Neuronal stem cell (in vitro differentiated cells): ENCODE measurements around the gene SNRNP48. TPM values are rescaled to one million over a fixed set of nuclear protein-coding genes. Genes with fewer than 3 reads are reported as not detected.

Experiments
- DNase-seq: peaks from one replicate; pipeline ENCODE4 v3.0.0-alpha.2; 2013; ENCODE audit warnings: low spot score
- H2AFZ ChIP-seq: one replicate; pipeline ENCODE4 v1.6.1; 2013; ENCODE audit warnings: mild to moderate bottlenecking, low read length, inconsistent platforms
- H2AK5ac ChIP-seq: 2 replicates; pipeline ENCODE4 v1.6.1; 2013; ENCODE audit warnings: low read depth, mild to moderate bottlenecking, inconsistent platforms, low read length, moderate library complexity, mixed read lengths
- H2BK120ac ChIP-seq: 2 replicates; pipeline ENCODE4 v1.6.1; 2013; ENCODE audit warnings: low read depth, mild to moderate bottlenecking, inconsistent platforms, low read length, moderate library complexity, mixed read lengths
- H2BK12ac ChIP-seq: one replicate; pipeline ENCODE4 v1.6.1; 2013; ENCODE audit warnings: low read length, inconsistent platforms
- H2BK15ac ChIP-seq: 2 replicates; pipeline ENCODE4 v1.6.1; 2013; ENCODE audit warnings: mild to moderate bottlenecking, low read length, inconsistent platforms, mixed read lengths
- H2BK5ac ChIP-seq: one replicate; pipeline ENCODE4 v1.6.1; 2013; ENCODE audit warnings: inconsistent platforms, mild to moderate bottlenecking, low read length, moderate library complexity
- H3K14ac ChIP-seq: one replicate; pipeline ENCODE4 v1.6.1; 2013; ENCODE audit warnings: low read length, inconsistent platforms
- H3K18ac ChIP-seq: 2 replicates; pipeline ENCODE4 v1.6.1; 2013; ENCODE audit warnings: low read length, inconsistent platforms
- H3K23ac ChIP-seq: 2 replicates; pipeline ENCODE4 v1.6.1; 2013; ENCODE audit warnings: low read depth, mild to moderate bottlenecking, mixed read lengths, low read length, inconsistent platforms; ENCODE audit not compliant: poor library complexity
- H3K27ac ChIP-seq: replicated peaks from 3 replicates; pipeline ENCODE4 v1.5.1; 2013; ENCODE audit warnings: low read length, inconsistent platforms
- H3K27me3 ChIP-seq, 3 experiments: 2 replicates each; pipeline ENCODE4 v1.6.1; 2013; ENCODE audit warnings: low read length in 3 of 3, mild to moderate bottlenecking in 2 of 3, inconsistent platforms in 1 of 3, low read depth in 1 of 3, mixed read lengths in 1 of 3, moderate library complexity in 1 of 3; ENCODE audit not compliant: control insufficient read depth in 3 of 3, insufficient read depth in 3 of 3
- H3K36me3 ChIP-seq, 2 donors: replicated peaks in 1 of 2; 2 replicates each; pipeline ENCODE4 v1.6.1; 2013; ENCODE audit warnings: low read length in 2 of 2; ENCODE audit not compliant: control insufficient read depth in 2 of 2, insufficient read depth in 2 of 2
- H3K4ac ChIP-seq: 2 replicates; pipeline ENCODE4 v1.6.1; 2013; ENCODE audit warnings: inconsistent platforms, mild to moderate bottlenecking, low read length, moderate library complexity
- H3K4me1 ChIP-seq, 2 donors: 1 replicate in 1 of 2; 2 replicates in 1 of 2; pipeline ENCODE4 v1.6.1; 2013; ENCODE audit warnings: low read length in 2 of 2, low read depth in 1 of 2; ENCODE audit not compliant: control insufficient read depth in 2 of 2, insufficient read depth in 1 of 2
- H3K4me2 ChIP-seq: one replicate; pipeline ENCODE4 v1.6.1; 2013; ENCODE audit warnings: mild to moderate bottlenecking, low read length, inconsistent platforms; ENCODE audit not compliant: insufficient read depth, poor library complexity, severe bottlenecking
- H3K4me3 ChIP-seq, 2 donors: 2 replicates each; pipeline ENCODE4 v1.5.1; 2013; ENCODE audit warnings: low read length in 2 of 2, mild to moderate bottlenecking in 2 of 2, inconsistent platforms in 1 of 2, moderate library complexity in 1 of 2
- H3K79me1 ChIP-seq: one replicate; pipeline ENCODE4 v1.6.1; 2013; ENCODE audit warnings: low read depth, mild to moderate bottlenecking, inconsistent platforms, low read length, moderate library complexity
- H3K9ac ChIP-seq: one replicate; pipeline ENCODE4 v1.6.1; 2013; ENCODE audit warnings: mild to moderate bottlenecking, low read depth, low read length, inconsistent platforms; ENCODE audit not compliant: poor library complexity
- H3K9me3 ChIP-seq, 2 donors: replicated peaks in 1 of 2; 2 replicates each; pipeline versions ENCODE3 to v1.6.1; 2013; ENCODE audit warnings: low read length in 2 of 2, mild to moderate bottlenecking in 2 of 2, inconsistent platforms in 1 of 2, low read depth in 1 of 2, mixed read lengths in 1 of 2, moderate library complexity in 1 of 2; ENCODE audit not compliant: control insufficient read depth in 2 of 2, insufficient read depth in 1 of 2
- H4K8ac ChIP-seq: one replicate; pipeline ENCODE4 v1.6.1; 2013; ENCODE audit warnings: low read depth, mild to moderate bottlenecking, inconsistent platforms, low read length, moderate library complexity
- H4K91ac ChIP-seq: one replicate; pipeline ENCODE4 v1.6.1; 2013; ENCODE audit warnings: low read length, low read depth, mild to moderate bottlenecking, inconsistent platforms; ENCODE audit not compliant: poor library complexity
- WGBS, 2 donors: extraction: QIAGEN DNeasy Blood & Tissue Kit; methylation state at CpG; one replicate each; pipeline ENCODE4 v1.1.7; 2013; ENCODE audit warnings: missing lambda C conversion rate in 2 of 2, mixed read lengths in 1 of 2; ENCODE audit not compliant: insufficient read length in 2 of 2, insufficient replicate concordance in 1 of 2; ENCODE audit errors: extremely low coverage in 2 of 2; 5-methylcytosine and 5-hydroxymethylcytosine counted together
- polyA plus RNA-seq, 2 experiments: library from polyadenylated mRNA; stranded (reverse); fragments of 200-250 nt; gene quantifications; one replicate each; pipeline ENCODE4 v1.2.3, GENCODE V29; 2013

SNRNP48 gene, protein sequence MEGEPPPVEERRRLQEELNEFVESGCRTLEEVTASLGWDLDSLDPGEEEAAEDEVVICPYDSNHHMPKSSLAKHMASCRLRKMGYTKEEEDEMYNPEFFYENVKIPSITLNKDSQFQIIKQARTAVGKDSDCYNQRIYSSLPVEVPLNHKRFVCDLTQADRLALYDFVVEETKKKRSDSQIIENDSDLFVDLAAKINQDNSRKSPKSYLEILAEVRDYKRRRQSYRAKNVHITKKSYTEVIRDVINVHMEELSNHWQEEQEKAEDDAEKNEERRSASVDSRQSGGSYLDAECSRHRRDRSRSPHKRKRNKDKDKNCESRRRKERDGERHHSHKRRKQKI
- polyA plus RNA-seq (2013, experiment 1 of 2): 30.2 TPM
- polyA plus RNA-seq (2013, experiment 2 of 2): 31.2 TPM

GRCh38 chr6:7589949-7590917, at the start of gene SNRNP48:
TSS of gene SNRNP48 (plus strand) at chr6:7590198. CDS start at chr6:7590258, 60 bp downstream.
- Histone ChIP-seq H3K9ac (peak within 1 kb of the TSS; percentile 96), H3K27ac (peak within 1 kb of the TSS; percentile 32)
- WGBS, 2 donors: no CpG with 5 or more reads among the region's 72 CpGs

GRCh38 chr6:7540595-7540994, 49.4 kb upstream of the SNRNP48 start:
- Histone ChIP-seq H3K79me1 (no peaks in the 10 kb centered on the region), H2AFZ (no peak overlapping the region), H3K4me2 (peak overlapping the region; percentile 47), H3K4me1 (peaks cover 0 to 11% of the 10 kb centered on the region in 2 donors), H3K14ac (no peak overlapping the region), H2BK12ac (no peak overlapping the region), H3K4ac (no peak overlapping the region), H2BK15ac (no peak overlapping the region), H2AK5ac (no peak overlapping the region), H3K36me3 (no peaks in the 10 kb centered on the region), H3K27me3 (peaks cover 0 to 98% (median 4%) of the 10 kb centered on the region in 3 experiments), H3K9me3 (peaks cover 3% of the 10 kb centered on the region in 2 donors), H3K23ac (no peak overlapping the region), H2BK120ac (no peak overlapping the region), H3K27ac (no peak overlapping the region), H4K8ac (no peak overlapping the region), H4K91ac (no peak overlapping the region), H3K18ac (peak overlapping the region; percentile 7), H3K4me3 (peak overlapping the region in 1 of 2 donors; percentile 73), H2BK5ac (no peak overlapping the region), H3K9ac (no peak overlapping the region)
- WGBS, 2 donors: no CpG with 5 or more reads among the region's 17 CpGs
- no peak for DNase-seq

More at GRCh38 chr6:7589949-7590917, at the start of gene SNRNP48:
- Histone ChIP-seq H3K23ac (peak within 1 kb of the TSS; percentile 100), H4K8ac (no peak within 1 kb of the TSS), H4K91ac (no peak within 1 kb of the TSS), H3K4me2 (peak within 1 kb of the TSS; percentile 40), H2BK12ac (no peak within 1 kb of the TSS), H3K79me1 (peaks cover 7% of the 10 kb centered on the region), H3K36me3 (peaks cover 7 to 36% of the 10 kb centered on the region in 2 donors), H2AFZ (peak within 1 kb of the TSS; percentile 85), H3K4me1 (peaks cover 2 to 4% of the 10 kb centered on the region in 2 donors), H3K4me3 (peak within 1 kb of the TSS; percentile 59 to 85), H3K14ac (peak within 1 kb of the TSS; percentile 82), H2BK5ac (peak within 1 kb of the TSS; percentile 39), H2AK5ac (no peak within 1 kb of the TSS), H3K4ac (peak within 1 kb of the TSS; percentile 87), H2BK15ac (no peak within 1 kb of the TSS), H2BK120ac (no peak within 1 kb of the TSS), H3K18ac (peak within 1 kb of the TSS; percentile 99), H3K9me3 (peaks cover 0 to 7% of the 10 kb centered on the region in 2 donors), H3K27me3 (peaks cover 0 to 17% (median 0%) of the 10 kb centered on the region in 3 experiments)
- DNase-seq: peak; percentile 87

GRCh38 chr6:7541175-7542064, 48.6 kb upstream of the SNRNP48 start, which contains the start of gene DSP:
TSS of gene DSP (plus strand) at chr6:7541671. CDS start at chr6:7541916, 245 bp downstream.
- Histone ChIP-seq H3K4me2 (peak within 1 kb of the TSS; percentile 78), H3K4me1 (peaks cover 0 to 13% of the 10 kb centered on the region in 2 donors), H3K4ac (peak within 1 kb of the TSS; percentile 91), H3K14ac (peak within 1 kb of the TSS; percentile 98), H3K27me3 (peaks cover 0 to 98% (median 4%) of the 10 kb centered on the region in 3 experiments), H2BK15ac (peak within 1 kb of the TSS; percentile 95), H2AK5ac (peak within 1 kb of the TSS; percentile 88), H2BK120ac (peak within 1 kb of the TSS; percentile 93), H3K36me3 (no peaks in the 10 kb centered on the region), H4K8ac (no peak within 1 kb of the TSS), H3K27ac (peak within 1 kb of the TSS; percentile 92), H3K9me3 (peaks cover 3% of the 10 kb centered on the region in 2 donors), H3K79me1 (no peaks in the 10 kb centered on the region), H3K4me3 (peak within 1 kb of the TSS; percentile 17 to 96), H3K23ac (peak within 1 kb of the TSS; percentile 95), H2BK12ac (peak within 1 kb of the TSS; percentile 100), H4K91ac (peak within 1 kb of the TSS; percentile 85), H3K9ac (peak within 1 kb of the TSS; percentile 98), H2BK5ac (peak within 1 kb of the TSS; percentile 97), H3K18ac (peak within 1 kb of the TSS; percentile 100), H2AFZ (peak within 1 kb of the TSS; percentile 92)
- WGBS, 2 donors: no CpG with 5 or more reads among the region's 105 CpGs
- peak; percentile 61 for DNase-seq
